Endometrium (tissue), 2 donors: ENCODE results near the gene ZNF382.

Experiments used
- FAIRE-seq: peaks from 2 replicates; lab custom pipeline; 2012; peaks lifted over from hg19 to GRCh38; lab: Jason Lieb, UNC
- donor health status: control.
- donor health status: control.

ZNF382 gene

DNA sequence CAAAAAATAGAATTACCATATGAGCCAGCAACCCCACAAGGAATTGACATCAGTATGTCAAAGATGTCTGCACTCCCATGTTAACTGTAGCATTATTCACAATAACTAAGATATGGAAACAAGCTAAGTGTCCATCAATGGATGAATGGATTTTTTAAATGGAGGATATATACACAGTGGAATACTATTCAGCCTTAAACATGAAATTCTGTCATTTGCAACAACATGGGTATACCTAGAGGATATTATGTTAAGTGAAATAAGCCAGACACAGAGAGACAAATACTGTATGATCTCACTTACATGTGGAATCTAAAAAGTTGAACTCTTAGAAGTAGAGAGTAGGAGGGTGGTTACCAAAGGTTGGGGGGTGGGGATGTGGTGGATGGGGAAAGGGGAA lies 74.3 kb downstream of the ZNF382 start:
- FAIRE-seq: no peak
